H1 (cell line): ENCODE results near the gene PCNX3. TPM values are rescaled to one million over a fixed set of nuclear protein-coding genes. Genes with fewer than 3 reads are reported as not detected.

Source experiments
- BACH1 ChIP-seq: IDR thresholded peaks from 2 replicates; pipeline ENCODE4 v1.6.1; 2012; ENCODE audit warnings: low read length, improper control_type of control experiment
- EP300 ChIP-seq, 2 experiments: IDR thresholded peaks; 1 replicate in 1 of 2; 2 replicates in 1 of 2; pipeline ENCODE4 v1.6.1; 2011 to 2012; ENCODE audit warnings: low read depth in 2 of 2, low read length in 2 of 2, mild to moderate bottlenecking in 2 of 2, borderline replicate concordance in 1 of 2, inconsistent platforms in 1 of 2, moderate library complexity in 1 of 2
- JUN ChIP-seq: IDR thresholded peaks from 2 replicates; pipeline ENCODE4 v1.6.1; 2011; ENCODE audit warnings: low read depth, mild to moderate bottlenecking, improper control_type of control experiment, low read length
- TBP ChIP-seq: IDR thresholded peaks from 2 replicates; pipeline ENCODE4 v1.6.1; 2011; ENCODE audit warnings: low read depth, low read length, improper control_type of control experiment
- USF2 ChIP-seq: IDR thresholded peaks from 2 replicates; pipeline ENCODE4 v1.6.1; 2011; ENCODE audit warnings: low read length, improper control_type of control experiment
- polyA plus RNA-seq, 7 experiments: library from polyadenylated mRNA; depleted of rRNA in 3 of 7; stranded (reverse) in 5 of 7; unstranded in 2 of 7; fragments of >200 nt in 5 of 7; fragments of 200-250 nt in 2 of 7; gene quantifications; 1 replicate in 5 of 7; 2 replicates in 1 of 7; 4 replicates in 1 of 7; pipeline versions ENCODE4 v1.2.1 to v1.2.3, GENCODE V29; 2011 to 2013; ENCODE audit warnings: missing spikeins in 2 of 7, mixed read lengths in 2 of 7
- total RNA-seq: library from RNA; stranded (reverse); fragmentation: NEBNext Ultra II Directional; extraction: Animal tissue kit (Norgen Biotek cat#: 25700); gene quantifications from 2 replicates; pipeline ENCODE4 v1.2.1, GENCODE V29; 2021

Gene PCNX3
- total and polyA plus RNA-seq, 2 of the 8 experiments (the other 6 are each of a cell fraction or from before 2014, with no cell fraction given) = 27.2 to 38.8 TPM

DNA sequence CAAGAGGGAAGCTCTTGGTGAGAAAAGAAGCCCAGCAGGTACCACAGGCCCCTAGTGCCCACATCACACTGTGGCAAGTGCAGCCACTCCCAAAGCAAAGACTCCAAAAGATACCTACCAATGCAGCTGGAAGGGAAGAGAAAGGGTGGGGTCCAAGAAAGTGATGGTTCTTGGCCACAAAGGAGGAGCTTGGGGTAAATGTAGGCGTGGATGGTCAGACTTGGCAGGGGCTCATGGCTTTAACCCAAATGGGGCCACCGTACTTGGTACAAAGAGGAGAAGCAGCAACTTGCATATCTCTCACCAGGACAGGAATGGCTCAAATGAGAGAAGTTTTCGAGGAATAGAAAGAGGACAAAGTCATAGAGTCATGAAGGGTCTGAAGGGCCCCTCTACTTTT is 6.3 kb upstream of the PCNX3 start (continued):
- TF ChIP-seq EP300 (IDR thresholded peaks at IDR 0.05; ENCODE audit: borderline replicate concordance in 1 of 2, low read depth in 2 of 2, low read length in 2 of 2) (no peak), TBP (no peak), BACH1 (no peak), JUN (no peak), USF2 (no peak)
